GM12875 (cell line): ENCODE data around the gene DGCR2.
"Not testable (repeated sequence)": the region's sequence is repeated elsewhere in the genome, so short reads cannot be mapped to it uniquely, and the experiment has no call there.

ENCODE experiments used
- H3K4me3 ChIP-seq: one replicate; pipeline ENCODE4 v1.5.1; 2011; ENCODE audit warnings: low read depth, low read length, control low read depth
- TF ChIP-seq, protein P1 (sequence below): IDR thresholded peaks from 2 replicates; pipeline ENCODE4 v1.5.1; 2011; ENCODE audit warnings: low read depth, mild to moderate bottlenecking, control low read depth, inconsistent platforms, low read length, moderate library complexity, borderline replicate concordance; ENCODE audit not compliant: insufficient read depth

Gene DGCR2

GRCh38 chr22:19057539-19057938 lies 64.7 kb downstream of the DGCR2 start:
- H3K4me3 ChIP-seq = no peak overlapping the region
- TF ChIP-seq, protein P1, sequence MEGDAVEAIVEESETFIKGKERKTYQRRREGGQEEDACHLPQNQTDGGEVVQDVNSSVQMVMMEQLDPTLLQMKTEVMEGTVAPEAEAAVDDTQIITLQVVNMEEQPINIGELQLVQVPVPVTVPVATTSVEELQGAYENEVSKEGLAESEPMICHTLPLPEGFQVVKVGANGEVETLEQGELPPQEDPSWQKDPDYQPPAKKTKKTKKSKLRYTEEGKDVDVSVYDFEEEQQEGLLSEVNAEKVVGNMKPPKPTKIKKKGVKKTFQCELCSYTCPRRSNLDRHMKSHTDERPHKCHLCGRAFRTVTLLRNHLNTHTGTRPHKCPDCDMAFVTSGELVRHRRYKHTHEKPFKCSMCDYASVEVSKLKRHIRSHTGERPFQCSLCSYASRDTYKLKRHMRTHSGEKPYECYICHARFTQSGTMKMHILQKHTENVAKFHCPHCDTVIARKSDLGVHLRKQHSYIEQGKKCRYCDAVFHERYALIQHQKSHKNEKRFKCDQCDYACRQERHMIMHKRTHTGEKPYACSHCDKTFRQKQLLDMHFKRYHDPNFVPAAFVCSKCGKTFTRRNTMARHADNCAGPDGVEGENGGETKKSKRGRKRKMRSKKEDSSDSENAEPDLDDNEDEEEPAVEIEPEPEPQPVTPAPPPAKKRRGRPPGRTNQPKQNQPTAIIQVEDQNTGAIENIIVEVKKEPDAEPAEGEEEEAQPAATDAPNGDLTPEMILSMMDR = no peak

DNA sequence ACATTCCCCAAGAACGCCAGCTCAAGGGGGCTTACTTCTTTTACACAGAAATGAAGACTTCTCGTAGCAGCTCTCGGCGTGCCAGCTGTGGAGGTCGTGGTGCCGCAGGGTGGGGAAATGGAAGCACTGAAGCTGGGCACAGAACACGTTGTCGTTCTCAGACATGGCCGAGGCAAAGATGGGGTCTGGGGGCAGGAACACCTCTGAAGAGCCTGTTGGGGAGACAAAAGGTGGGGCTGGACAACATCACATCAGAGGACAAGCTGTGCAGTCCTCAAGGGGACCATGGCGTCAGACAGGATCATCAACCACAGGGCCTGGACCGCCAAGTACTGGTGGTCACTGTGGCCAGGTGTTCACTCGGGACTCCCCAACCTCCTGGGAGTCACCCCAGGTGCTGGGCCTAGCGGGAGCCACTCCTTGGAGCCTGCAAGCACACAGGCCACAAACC lies 65.2 kb downstream of the DGCR2 start:
- TF ChIP-seq, protein P1 = no peak
- no peak overlapping the region for H3K4me3 ChIP-seq

DNA sequence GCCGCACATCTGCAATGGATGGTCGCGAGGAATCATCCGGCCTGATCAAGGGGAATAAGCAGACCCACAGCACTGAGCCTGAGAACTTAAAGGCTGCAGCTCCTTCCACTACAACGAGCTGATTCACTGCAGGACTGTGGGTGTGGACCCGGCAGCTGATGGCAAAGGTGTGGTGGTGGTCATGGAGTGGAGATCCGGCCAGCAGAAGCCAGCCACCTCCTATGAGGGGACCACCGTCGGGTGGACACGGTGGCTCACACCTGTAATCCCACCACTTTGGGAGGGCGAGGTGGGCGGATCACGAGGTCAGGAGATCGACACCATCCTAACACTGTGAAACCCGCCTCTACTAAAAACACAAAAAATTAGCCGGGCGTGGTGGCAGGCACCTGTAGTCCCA lies 66.4 kb downstream of the DGCR2 start:
- TF ChIP-seq, protein P1 = no peak
- H3K4me3 ChIP-seq = no peak overlapping the region

GRCh38 chr22:19052941-19053541 lies 69.2 kb downstream of the DGCR2 start:
- TF ChIP-seq, protein P1 = no peak
- no peak overlapping the region for H3K4me3 ChIP-seq

GRCh38 chr22:19051381-19052072 lies 70.7 kb downstream of the DGCR2 start:
- TF ChIP-seq, protein P1 = no peak
- H3K4me3 ChIP-seq = no peak overlapping the region

DNA sequence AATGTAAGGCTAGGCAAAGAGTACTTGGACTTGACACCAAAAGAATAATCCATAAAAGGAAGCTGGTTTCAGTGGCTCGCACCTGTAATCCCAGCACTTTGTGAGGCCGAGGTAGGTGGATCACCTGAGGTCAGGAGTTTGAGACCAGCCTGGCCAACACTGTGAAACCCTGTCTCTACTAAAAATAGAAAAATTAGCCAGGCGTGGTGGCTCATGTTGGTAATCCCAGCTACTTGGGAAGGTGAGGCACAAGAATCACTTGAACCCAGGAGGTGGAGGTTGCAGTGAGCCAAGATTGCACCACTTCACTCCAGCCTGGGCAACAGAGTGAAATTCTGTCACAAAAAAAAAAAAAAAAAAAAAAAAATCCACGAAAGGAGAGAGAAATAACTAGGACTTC lies 71.4 kb downstream of the DGCR2 start:
- H3K4me3 ChIP-seq = not testable (repeated sequence)

- TF ChIP-seq, protein P1 = no peak
- no peak overlapping the region for H3K4me3 ChIP-seq
Observed at GRCh38 chr22:19050117-19050516, 72.1 kb downstream of the DGCR2 start.
